ENCODE data around the gene NDUFB7.
A peak's percentile ranks its signal among the peaks of the same experiment; 100 is the strongest.
"Not testable (repeated sequence)": the region's sequence is repeated elsewhere in the genome, so short reads cannot be mapped to it uniquely, and the experiment has no call there.

NDUFB7 gene

DNA sequence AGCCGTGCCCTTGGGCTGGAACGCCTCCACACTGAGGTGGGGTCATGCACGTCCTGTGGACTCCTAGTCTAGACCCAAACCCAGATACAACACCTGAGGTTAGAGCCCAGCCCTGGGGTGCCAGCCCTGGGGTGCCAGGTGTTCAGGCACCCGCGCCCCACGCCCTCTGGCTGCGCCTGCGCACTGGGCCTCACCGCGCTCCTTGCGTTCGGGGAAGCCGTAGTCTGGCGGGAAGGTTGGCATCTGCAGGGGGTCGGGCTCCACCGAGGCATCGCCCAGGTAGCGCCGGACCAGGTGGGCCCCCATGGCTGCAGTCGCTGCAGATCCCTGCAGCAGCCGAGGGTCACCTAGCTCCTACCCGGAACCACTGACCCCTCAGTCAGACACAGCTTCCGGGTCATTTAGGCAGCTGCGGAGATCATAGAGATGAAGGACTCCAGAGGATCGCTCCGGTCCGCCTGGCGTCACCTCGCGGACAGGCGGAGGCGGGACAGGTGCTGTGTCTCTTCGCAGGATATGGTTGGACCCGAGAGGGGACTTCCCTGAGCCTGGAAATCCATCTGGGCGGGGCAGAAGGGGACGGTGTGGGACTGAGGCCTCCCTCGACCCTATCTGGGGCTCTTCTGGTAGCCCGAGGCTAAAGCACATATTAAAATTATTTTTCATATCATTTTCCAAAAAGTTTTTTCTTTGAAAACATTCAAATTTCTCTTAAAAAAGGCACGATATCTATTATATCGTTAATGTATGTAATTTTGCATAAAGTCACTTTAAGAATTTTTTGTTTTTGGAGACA is at the start of gene NDUFB7:
Gene NDUFB7, minus strand, starts transcription at position 372 of the 796 bp plus-strand sequence. Its CDS starts 66 bp downstream, at position 306.
- DNase-seq = peak; percentile 86

DNA sequence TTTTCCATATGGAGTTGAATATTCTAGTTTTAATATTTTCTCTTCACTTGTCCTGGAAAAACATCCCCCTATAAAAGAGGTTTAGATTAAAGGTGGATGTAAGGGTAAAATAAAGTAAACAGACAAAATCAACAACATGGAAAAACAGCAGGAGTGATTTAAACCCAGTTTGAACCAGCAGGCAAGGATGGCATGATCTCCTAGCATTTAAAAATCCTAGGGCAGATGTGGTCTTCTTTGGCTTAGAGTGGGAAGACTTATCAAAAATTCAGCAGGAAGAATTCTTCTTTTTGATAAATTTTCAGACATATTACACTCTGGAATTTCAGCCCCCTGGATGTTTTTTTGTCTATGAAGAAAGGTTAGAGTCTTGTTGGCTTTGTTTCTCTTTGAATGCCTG is 47.5 kb upstream of the NDUFB7 start:
- DNase-seq = no peak

- DNase-seq = no peak
Observed at GRCh38 chr19:14616407-14616806, 44.5 kb upstream of the NDUFB7 start.

GRCh38 chr19:14615623-14616022 is 43.8 kb upstream of the NDUFB7 start:
- DNase-seq = no peak

DNA sequence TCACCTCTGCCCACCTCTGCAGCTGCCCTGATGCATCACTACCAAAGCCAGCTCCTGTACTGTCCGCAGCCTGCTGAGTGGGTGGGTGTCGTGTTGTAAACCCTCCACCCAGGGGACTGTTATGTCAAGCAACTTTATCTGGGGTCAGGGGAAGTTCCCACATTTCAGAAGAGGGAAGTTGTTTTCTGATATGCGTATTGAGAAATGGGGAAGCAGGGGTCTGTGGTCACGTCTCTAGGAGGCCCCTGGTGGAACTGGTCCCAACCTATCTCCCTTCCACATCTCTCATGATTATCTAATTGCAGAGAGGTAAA is 42.2 kb upstream of the NDUFB7 start:
- DNase-seq = no peak

DNA sequence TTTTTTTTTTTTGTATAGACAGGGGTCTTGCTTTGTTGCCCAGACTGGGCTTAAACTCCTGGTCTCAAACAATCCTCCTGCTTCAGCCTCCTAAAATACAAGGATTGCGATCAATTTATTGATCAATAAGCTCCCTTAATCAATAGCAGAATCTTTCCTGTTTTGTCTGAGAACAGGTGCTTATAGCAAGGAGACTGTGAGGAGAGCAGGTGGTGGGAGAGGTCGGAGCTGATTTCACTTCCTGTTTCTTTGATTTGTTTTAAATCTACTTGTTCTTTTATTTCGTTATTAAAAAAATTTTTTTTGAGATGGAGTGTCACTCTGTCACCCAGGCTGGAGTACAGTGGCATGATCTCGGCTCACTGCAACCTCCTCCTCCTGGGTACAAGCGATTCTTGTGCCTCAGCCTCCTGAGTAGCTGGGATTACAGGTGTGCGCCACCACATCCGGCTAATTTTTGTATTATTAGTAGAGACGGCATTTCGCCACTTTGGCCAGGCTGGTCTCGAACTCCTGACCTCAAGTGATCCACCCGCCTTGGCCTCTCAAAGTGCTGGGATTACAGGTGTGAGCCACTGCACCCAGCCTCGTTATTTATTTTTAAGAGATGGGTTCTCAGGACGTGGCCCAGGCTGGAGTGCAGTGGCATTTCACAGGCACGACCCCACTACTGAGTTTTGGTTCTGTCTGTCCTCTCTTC is 41.7 kb upstream of the NDUFB7 start:
- not testable (repeated sequence) for DNase-seq

GRCh38 chr19:14612657-14613056 is 40.8 kb upstream of the NDUFB7 start:
- no peak for DNase-seq

GRCh38 chr19:14612242-14612641 is 40.4 kb upstream of the NDUFB7 start:
- DNase-seq = not testable (repeated sequence)

DNA sequence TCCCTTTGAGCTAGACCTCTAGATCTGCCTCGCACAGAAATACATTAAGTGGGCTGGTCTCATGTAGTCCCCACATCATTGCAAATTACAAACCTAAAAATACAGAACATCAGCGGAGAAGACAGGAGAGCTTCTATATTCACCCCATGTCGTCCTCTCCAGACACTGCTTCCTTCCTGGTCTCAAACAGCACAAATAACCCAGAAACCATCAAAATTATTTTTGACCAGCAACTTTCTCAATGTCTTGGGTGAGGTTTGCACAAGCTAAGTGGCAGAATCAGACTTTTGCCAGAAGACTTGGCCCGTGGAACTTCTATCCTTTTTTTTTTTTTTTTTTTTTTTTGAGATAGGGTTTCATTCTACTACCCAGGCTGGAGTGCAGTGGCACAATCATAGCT is 39.2 kb upstream of the NDUFB7 start:
- DNase-seq = no peak

- no peak for DNase-seq
Observed at GRCh38 chr19:14606627-14607026, 34.8 kb upstream of the NDUFB7 start.

GRCh38 chr19:14603990-14604387 is 32.1 kb upstream of the NDUFB7 start:
- no peak for DNase-seq

GRCh38 chr19:14599548-14600147 is 27.8 kb upstream of the NDUFB7 start:
- no peak for DNase-seq

DNA sequence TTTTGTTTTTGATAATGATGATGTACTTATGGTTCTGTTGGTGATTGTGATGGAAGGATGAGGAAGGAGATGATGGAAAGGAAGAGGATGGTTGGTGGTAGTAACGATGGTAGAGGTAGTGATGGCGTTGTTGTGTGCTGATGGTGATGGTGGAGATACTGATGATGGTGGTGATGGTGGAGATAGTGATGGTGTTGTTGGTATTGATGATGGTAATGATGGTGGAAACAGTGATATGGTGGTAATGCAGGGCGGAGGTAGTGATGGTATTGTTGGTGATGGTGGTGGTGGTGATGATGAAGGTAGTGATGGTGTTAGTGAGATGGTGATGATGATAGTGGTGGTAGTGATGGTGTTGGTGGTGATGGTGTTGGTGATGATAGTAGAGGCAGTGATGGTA is 23.7 kb upstream of the NDUFB7 start:
- no peak for DNase-seq

GRCh38 chr19:14589433-14589832 is 17.6 kb upstream of the NDUFB7 start:
- not testable (repeated sequence) for DNase-seq

DNA sequence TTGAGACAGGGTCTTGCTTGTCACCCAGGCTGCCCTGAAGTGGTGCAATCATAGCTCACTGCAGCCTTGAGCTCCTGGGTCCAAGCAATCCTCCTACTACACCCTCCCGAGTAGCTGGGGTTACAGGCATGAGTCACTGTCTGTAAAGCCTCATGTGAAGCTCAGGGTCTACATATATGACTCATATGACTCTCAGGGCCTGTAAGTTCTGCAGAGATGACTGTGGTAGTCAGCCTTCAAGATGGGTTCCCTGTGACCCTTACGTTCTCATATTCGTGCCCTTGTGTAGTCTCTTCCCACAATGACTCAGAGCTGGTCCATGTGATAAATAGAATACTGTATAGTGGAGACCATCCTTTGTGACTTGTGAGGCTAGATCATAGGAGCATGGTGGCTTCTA is 13.3 kb upstream of the NDUFB7 start:
- DNase-seq = not testable (repeated sequence)

GRCh38 chr19:14584372-14584771 is 12.5 kb upstream of the NDUFB7 start:
- not testable (repeated sequence) for DNase-seq

DNA sequence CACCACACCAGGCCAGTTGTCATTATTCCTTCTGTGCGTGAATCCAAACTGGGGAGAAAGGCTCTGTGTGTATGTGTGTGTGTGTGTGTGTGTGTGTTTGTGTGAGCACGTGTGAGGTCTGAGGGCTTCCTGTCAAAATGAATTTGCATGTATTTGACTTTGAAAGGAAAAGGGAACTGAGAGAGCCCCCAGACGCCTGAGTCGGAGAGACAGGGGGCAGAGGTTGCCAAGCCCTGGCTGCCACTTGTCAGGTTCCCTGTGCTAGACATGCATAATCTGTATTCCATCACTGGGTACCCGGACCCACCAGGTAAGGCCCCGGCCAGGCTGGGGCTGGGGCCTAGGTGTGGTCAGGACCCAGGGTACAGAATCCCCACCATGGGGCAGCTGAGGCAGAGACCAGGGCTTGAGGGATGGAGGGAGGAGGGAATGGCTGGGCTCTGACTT is 11.1 kb upstream of the NDUFB7 start, which contains the start of gene CLEC17A:
Gene CLEC17A, plus strand, starts transcription at position 191 of the 447 bp plus-strand sequence. Its CDS starts 77 bp downstream, at position 268.
- DNase-seq = no peak

DNA sequence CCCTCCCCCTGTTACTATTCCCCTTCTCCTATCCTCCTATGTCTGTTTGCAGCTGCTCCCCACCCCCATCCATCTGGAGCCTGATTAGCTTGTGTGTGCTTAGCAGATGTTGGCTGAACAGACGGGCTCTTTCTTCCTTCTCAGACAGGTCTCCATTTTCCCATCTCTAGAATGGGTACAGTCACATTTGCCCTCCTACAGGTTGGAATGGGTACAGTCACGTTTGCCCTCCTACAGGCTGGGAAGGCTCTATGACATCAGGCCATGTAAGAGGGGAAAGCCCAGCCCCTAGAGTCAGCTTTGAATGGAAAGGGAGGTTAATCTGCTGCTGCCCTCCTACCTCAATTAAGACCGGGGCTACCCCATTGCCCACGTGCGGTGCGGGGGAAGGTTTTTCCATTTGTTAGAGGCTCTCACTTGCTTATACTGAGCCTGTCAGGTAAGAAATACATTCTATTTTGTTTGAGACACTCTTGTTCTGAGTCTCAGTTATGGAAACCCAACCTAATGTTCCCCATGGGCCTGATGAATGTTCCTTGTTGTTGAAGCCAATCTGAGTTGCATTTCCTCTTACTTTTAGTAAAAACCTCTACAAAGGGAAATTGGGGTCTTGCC is 8.9 kb upstream of the NDUFB7 start:
- no peak for DNase-seq

GRCh38 chr19:14577885-14578427 is 6.1 kb upstream of the NDUFB7 start:
- no peak for DNase-seq

DNA sequence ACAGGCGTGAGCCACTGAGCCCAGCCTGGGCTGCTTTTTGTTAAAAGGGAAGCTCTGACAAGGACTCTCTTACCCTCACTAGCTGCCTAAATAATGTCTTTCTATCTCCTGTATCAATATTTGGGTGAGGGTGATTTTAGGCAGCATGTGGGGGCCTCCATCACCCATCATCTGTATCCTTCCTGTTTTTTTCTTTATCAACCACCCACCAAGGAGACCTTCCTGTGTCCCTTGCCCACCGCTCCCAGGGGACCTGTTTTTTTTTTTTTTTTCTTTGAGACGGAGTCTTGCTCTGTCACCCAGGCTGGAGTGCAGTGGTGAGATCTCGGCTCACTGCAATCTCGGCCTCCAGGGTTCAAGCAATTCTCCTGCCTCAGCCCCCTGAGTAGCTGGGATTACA is 5.4 kb upstream of the NDUFB7 start:
- DNase-seq = no peak

- DNase-seq = no peak
Observed at GRCh38 chr19:14576363-14576762, 4.5 kb upstream of the NDUFB7 start.

GRCh38 chr19:14575428-14575980 is 3.6 kb upstream of the NDUFB7 start:
- no peak for DNase-seq
